IMR-90 (cell line): Measurements from ENCODE around the gene ANKRD10.

Experiments used
- BHLHE40 ChIP-seq: fragments of 150-350 bp; IDR thresholded peaks from 2 replicates; pipeline ENCODE4 v1.6.1; 2016; ENCODE audit warnings: mild to moderate bottlenecking, low read depth, low read length
- CEBPB ChIP-seq: IDR thresholded peaks from 2 replicates; pipeline ENCODE4 v1.6.1; 2012; ENCODE audit warnings: low read depth, low read length, improper control_type of control experiment
- CHD1 ChIP-seq: IDR thresholded peaks from 2 replicates; pipeline ENCODE4 v1.6.1; 2012; ENCODE audit warnings: low read depth, low read length, improper control_type of control experiment
- CTCF ChIP-seq: conservative IDR thresholded peaks from 2 replicates; pipeline ENCODE4 v1.5.1; 2012; ENCODE audit warnings: mild to moderate bottlenecking, low read depth, low read length, improper control_type of control experiment
- ELK1 ChIP-seq: fragments of 150-350 bp; IDR thresholded peaks from 2 replicates; pipeline ENCODE4 v1.6.1; 2016; ENCODE audit warnings: low read depth, mild to moderate bottlenecking, low read length, moderate library complexity, borderline replicate concordance
- FOS ChIP-seq: fragments of 150-350 bp; IDR thresholded peaks from 2 replicates; pipeline ENCODE4 v1.6.1; 2016; ENCODE audit warnings: low read depth, low read length
- MAFK ChIP-seq: IDR thresholded peaks from 2 replicates; pipeline ENCODE4 v1.6.1; 2012; ENCODE audit warnings: low read depth, low read length, improper control_type of control experiment
- MXI1 ChIP-seq: IDR thresholded peaks from 2 replicates; pipeline ENCODE4 v1.6.1; 2012; ENCODE audit warnings: low read depth, mild to moderate bottlenecking, low read length, moderate library complexity, borderline replicate concordance
- POLR2A ChIP-seq: IDR thresholded peaks from 2 replicates; pipeline ENCODE4 v1.6.1; 2012; ENCODE audit warnings: mild to moderate bottlenecking, low read depth, low read length
- RAD21 ChIP-seq: IDR thresholded peaks from 2 replicates; pipeline ENCODE4 v1.6.1; 2012; ENCODE audit warnings: low read length, improper control_type of control experiment
- RCOR1 ChIP-seq: IDR thresholded peaks from 2 replicates; pipeline ENCODE4 v1.6.1; 2012; ENCODE audit warnings: mild to moderate bottlenecking, low read length, improper control_type of control experiment; ENCODE audit not compliant: insufficient replicate concordance
- RFX5 ChIP-seq: IDR thresholded peaks from 2 replicates; pipeline ENCODE4 v1.8.0; 2012; ENCODE audit warnings: low read depth, mild to moderate bottlenecking, low read length, moderate library complexity
- SMC3 ChIP-seq: fragments of 150-350 bp; IDR thresholded peaks from 2 replicates; pipeline ENCODE4 v1.6.1; 2016; ENCODE audit warnings: low read depth, mild to moderate bottlenecking, antibody characterized with exemption, low read length, moderate library complexity
- USF2 ChIP-seq: fragments of 150-350 bp; IDR thresholded peaks from 2 replicates; pipeline ENCODE4 v1.6.1; 2017; ENCODE audit warnings: mild to moderate bottlenecking, antibody characterized with exemption, low read length, low read depth

GRCh38 chr13:110942248-110942981 is 27.5 kb upstream of the ANKRD10 start:
- TF ChIP-seq SMC3 (no peak), CTCF (no peak), MXI1 (no peak), POLR2A (no peak), FOS (no peak), RAD21 (no peak), USF2 (no peak), BHLHE40 (no peak), CHD1 (no peak), RFX5 (no peak), CEBPB (no peak), ELK1 (no peak), RCOR1 (no peak), MAFK (no peak)
